Measurements from ENCODE around the gene ADAR.

- TF ChIP-seq CTCF (IDR thresholded peaks at IDR 0.05) (no peak), EZH2 (IDR thresholded peaks at IDR 0.05) (no peak), EZH2phosphoT487 (IDR thresholded peaks at IDR 0.05) (no peak)
Measured at GRCh38 chr1:154603317-154603716, 4.7 kb downstream of the ADAR start.
